ENCODE data around the gene PXN. TPM values are rescaled to one million over a fixed set of nuclear protein-coding genes. Genes with fewer than 3 reads are reported as not detected.
"Not testable (repeated sequence)": the region's sequence is repeated elsewhere in the genome, so short reads cannot be mapped to it uniquely, and the experiment has no call there.

PXN gene
- total and polyA plus RNA-seq, 2 of the 13 experiments (the other 11 are each of a cell fraction or from before 2014, with no cell fraction given): 13.6 to 14.2 TPM

GRCh38 chr12:120193286-120193685 is 72.2 kb downstream of the PXN start:
- POLR2A ChIA-PET: interaction anchor here (1.0 to 1.5 kb wide), 3 partner anchors 11 to 16 kb away, joined by 3 to 4 read pairs (median 3); no protein-coding TSS in a partner anchor
- peaks cover 12 to 50% of the 10 kb centered on the region in 2 experiments for H3K36me3 ChIP-seq (replicated peaks in 1 of 2; ENCODE audit: control insufficient read depth in 1 of 2, insufficient read depth in 2 of 2, low read length in 2 of 2)

GRCh38 chr12:120190985-120191480 is 74.5 kb downstream of the PXN start:
- no peak overlapping the region for H2AFZ ChIP-seq (ENCODE audit: low read length)
- 98% methylated on average over 6 of the region's 7 CpGs for WGBS (ENCODE audit: low lambda C conversion rate)
- H3K79me2 ChIP-seq (ENCODE audit: insufficient read depth, low read length): peaks cover 69% of the 10 kb centered on the region
- no peak for ATAC-seq
- intact Hi-C loops (cut with micrococcal nuclease; ENCODE audit: unreplicated experiment) (no loop called here), in situ Hi-C loops (cut with HindIII; ENCODE audit: extremely low pct_ligation_motif_present, low pct_unique_long_range_greater_than_20kb) (no loop called here)
- CTCF ChIA-PET (ENCODE audit: low intra/inter-chr PET ratio, low total read pairs): no interaction called here
- BruUV-seq (replicated peaks): no TSS peak
- H3K9me3 ChIP-seq (ENCODE audit: low read length): no peaks in the 10 kb centered on the region
- 0 out of 2 replicates have a peak overlapping the region, but pooled peaks have one; percentile 20 for H3K4me2 ChIP-seq (ENCODE audit: low read depth, low read length)
- peaks cover 18 to 48% of the 10 kb centered on the region in 2 experiments for H3K36me3 ChIP-seq (replicated peaks in 1 of 2; ENCODE audit: control insufficient read depth in 1 of 2, insufficient read depth in 2 of 2, low read length in 2 of 2)
- H3K9ac ChIP-seq (ENCODE audit: insufficient read depth, low read depth, low read length): no peak overlapping the region
- no peak overlapping the region for H3K4me3 ChIP-seq (replicated peaks in 1 of 3; ENCODE audit: insufficient read depth in 1 of 3, low read depth in 2 of 3, low read length in 3 of 3)
- H3K4me1 ChIP-seq (ENCODE audit: insufficient read depth, low read length): peaks cover 32% of the 10 kb centered on the region
- no peak for DNase-seq (ENCODE audit: low spot score)
- POLR2A ChIA-PET: interaction anchor here (1.4 to 6.3 kb wide), 3 partner anchors 9 to 10 kb away, joined by 4 to 33 read pairs (median 12); partner anchors contain the start of gene RPLP0
- H4K20me1 ChIP-seq (ENCODE audit: insufficient read depth, low read length): peaks cover 26% of the 10 kb centered on the region
- FAIRE-seq: no peak
- TF ChIP-seq AGO2 (optimal IDR thresholded peaks at IDR 0.05; ENCODE audit: low read depth, low read length) (no peak), POLR2AphosphoS5 (IDR thresholded peaks at IDR 0.05; ENCODE audit: low read depth, low read length) (0 out of 2 replicates have a peak, but pooled peaks have one; percentile 9)
- H3K27me3 ChIP-seq (ENCODE audit: control insufficient read depth in 1 of 2, insufficient read depth in 2 of 2, low read length in 2 of 2): no peaks in the 10 kb centered on the region; a peak in 1 of 5 replicates
- H3K27ac ChIP-seq (ENCODE audit: extremely low read length, insufficient read depth, low read length): no peak overlapping the region

More at GRCh38 chr12:120193286-120193685, 72.2 kb downstream of the PXN start:
- Histone ChIP-seq H3K9ac (ENCODE audit: insufficient read depth, low read depth, low read length) (peak overlapping the region; percentile 93), H3K27ac (ENCODE audit: extremely low read length, insufficient read depth, low read length) (peak overlapping the region; percentile 94), H3K4me1 (ENCODE audit: insufficient read depth, low read length) (peaks cover 55% of the 10 kb centered on the region), H4K20me1 (ENCODE audit: insufficient read depth, low read length) (peaks cover 21% of the 10 kb centered on the region), H3K4me2 (ENCODE audit: low read depth, low read length) (peak overlapping the region; percentile 96), H3K4me3 (replicated peaks in 1 of 3; ENCODE audit: insufficient read depth in 1 of 3, low read depth in 2 of 3, low read length in 3 of 3) (peak overlapping the region; percentile 80 to 88 (median 82)), H3K79me2 (ENCODE audit: insufficient read depth, low read length) (peaks cover 60% of the 10 kb centered on the region)
- BruUV-seq (replicated peaks); DNase-seq (ENCODE audit: low spot score); H3K9me3 ChIP-seq (ENCODE audit: low read length); H3K27me3 ChIP-seq (ENCODE audit: control insufficient read depth in 1 of 2, insufficient read depth in 2 of 2, low read length in 2 of 2); intact Hi-C loops (cut with micrococcal nuclease; ENCODE audit: unreplicated experiment); ATAC-seq; FAIRE-seq; in situ Hi-C loops (cut with HindIII; ENCODE audit: extremely low pct_ligation_motif_present, low pct_unique_long_range_greater_than_20kb); H2AFZ ChIP-seq (ENCODE audit: low read length); CTCF ChIA-PET (ENCODE audit: low intra/inter-chr PET ratio, low total read pairs): not testable (repeated sequence)
- 41% methylated on average over 8 of the region's 8 CpGs for WGBS (ENCODE audit: low lambda C conversion rate)

All from HepG2 (cell line).